H9 (cell line): ENCODE results near the gene GSE1. TPM values are rescaled to one million over a fixed set of nuclear protein-coding genes. Genes with fewer than 3 reads are reported as not detected.

ENCODE experiments used
- DNase-seq: peaks from one replicate; pipeline ENCODE4 v3.0.0-alpha.2; 2017
- H2AFZ ChIP-seq: one replicate; pipeline ENCODE4 v1.6.1; 2013; ENCODE audit warnings: mild to moderate bottlenecking, low read length, control low read depth, moderate library complexity
- H2AK5ac ChIP-seq: 2 replicates; pipeline ENCODE4 v1.6.1; 2013; ENCODE audit warnings: low read length, control low read depth, mixed read lengths; ENCODE audit not compliant: insufficient read length
- H2BK120ac ChIP-seq: one replicate; pipeline ENCODE4 v1.6.1; 2013; ENCODE audit warnings: low read depth, mild to moderate bottlenecking, low read length, control low read depth, inconsistent platforms; ENCODE audit not compliant: poor library complexity, severe bottlenecking
- H2BK12ac ChIP-seq: 2 replicates; pipeline ENCODE4 v1.6.1; 2013; ENCODE audit warnings: low read length, control low read depth, mixed read lengths, low read depth; ENCODE audit not compliant: insufficient read length
- H2BK15ac ChIP-seq: 2 replicates; pipeline ENCODE4 v1.6.1; 2013; ENCODE audit warnings: low read depth, low read length, control low read depth
- H2BK20ac ChIP-seq: one replicate; pipeline ENCODE4 v1.6.1; 2013; ENCODE audit warnings: low read depth, mild to moderate bottlenecking, low read length, control low read depth, inconsistent platforms; ENCODE audit not compliant: poor library complexity, severe bottlenecking
- H2BK5ac ChIP-seq: 2 replicates; pipeline ENCODE4 v1.6.1; 2013; ENCODE audit warnings: low read length, control low read depth, mixed read lengths; ENCODE audit not compliant: insufficient read length
- H3K14ac ChIP-seq: 2 replicates; pipeline ENCODE4 v1.6.1; 2013; ENCODE audit warnings: low read length, control low read depth; ENCODE audit not compliant: insufficient read depth
- H3K18ac ChIP-seq: 2 replicates; pipeline ENCODE4 v1.6.1; 2013; ENCODE audit warnings: low read depth, mild to moderate bottlenecking, mixed read lengths, low read length, control low read depth; ENCODE audit not compliant: insufficient read length
- H3K23ac ChIP-seq: 2 replicates; pipeline ENCODE4 v1.6.1; 2013; ENCODE audit warnings: low read length, control low read depth, mixed read lengths, low read depth; ENCODE audit not compliant: insufficient read length
- H3K23me2 ChIP-seq: 2 replicates; pipeline ENCODE4 v1.6.1; 2013; ENCODE audit warnings: low read depth, mild to moderate bottlenecking, mixed read lengths, low read length, control low read depth; ENCODE audit not compliant: insufficient read length, poor library complexity, severe bottlenecking
- H3K27ac ChIP-seq: 2 replicates; pipeline ENCODE4 v1.5.1; 2013; ENCODE audit warnings: low read length, control low read depth, mixed read lengths, low read depth; ENCODE audit not compliant: insufficient read length
- H3K27me3 ChIP-seq: 2 replicates; pipeline ENCODE4 v1.6.1; 2013; ENCODE audit warnings: low read length, control low read depth, inconsistent platforms; ENCODE audit not compliant: insufficient read depth
- H3K4ac ChIP-seq: 2 replicates; pipeline ENCODE4 v1.6.1; 2013; ENCODE audit warnings: low read depth, mild to moderate bottlenecking, control low read depth, inconsistent platforms, low read length, moderate library complexity
- H3K4me1 ChIP-seq: 2 replicates; pipeline ENCODE4 v1.6.1; 2013; ENCODE audit warnings: low read length, control low read depth, inconsistent platforms; ENCODE audit not compliant: insufficient read depth
- H3K4me2 ChIP-seq: 2 replicates; pipeline ENCODE4 v1.6.1; 2013; ENCODE audit warnings: low read length, control low read depth, mixed read lengths; ENCODE audit not compliant: insufficient read length, insufficient read depth
- H3K56ac ChIP-seq: 2 replicates; pipeline ENCODE4 v1.6.1; 2013; ENCODE audit warnings: low read depth, mild to moderate bottlenecking, mixed read lengths, low read length, control low read depth; ENCODE audit not compliant: insufficient read length
- H3K79me1 ChIP-seq: 2 replicates; pipeline ENCODE4 v1.6.1; 2013; ENCODE audit warnings: low read depth, mild to moderate bottlenecking, moderate library complexity, low read length, control low read depth, inconsistent platforms; ENCODE audit not compliant: insufficient read depth, poor library complexity, severe bottlenecking
- H3K79me2 ChIP-seq: 2 replicates; pipeline ENCODE4 v1.6.1; 2013; ENCODE audit warnings: low read length, control low read depth, inconsistent platforms; ENCODE audit not compliant: insufficient read depth
- H3K9ac ChIP-seq: 2 replicates; pipeline ENCODE4 v1.6.1; 2013; ENCODE audit warnings: low read length, control low read depth, mixed read lengths; ENCODE audit not compliant: insufficient read length; ENCODE audit errors: extremely low read depth
- H3K9me3 ChIP-seq: one replicate; pipeline ENCODE4 v1.6.1; 2013; ENCODE audit warnings: low read depth, low read length, inconsistent platforms; ENCODE audit not compliant: control insufficient read depth
- H3T11ph ChIP-seq: one replicate; pipeline ENCODE4 v1.6.1; 2013; ENCODE audit warnings: mild to moderate bottlenecking, low read length, control low read depth, inconsistent platforms
- H4K20me1 ChIP-seq: one replicate; pipeline ENCODE4 v1.6.1; 2013; ENCODE audit not compliant: control insufficient read depth, insufficient read length, insufficient read depth
- H4K5ac ChIP-seq: 2 replicates; pipeline ENCODE4 v1.6.1; 2013; ENCODE audit warnings: low read depth, mild to moderate bottlenecking, mixed read lengths, low read length, control low read depth; ENCODE audit not compliant: insufficient read length
- H4K8ac ChIP-seq: replicated peaks from 2 replicates; pipeline ENCODE4 v1.6.1; 2013; ENCODE audit warnings: low read length, control low read depth, mixed read lengths, low read depth; ENCODE audit not compliant: insufficient read length
- H4K91ac ChIP-seq: 2 replicates; pipeline ENCODE4 v1.6.1; 2013; ENCODE audit warnings: low read depth, mild to moderate bottlenecking, moderate library complexity, mixed read lengths, low read length, control low read depth; ENCODE audit not compliant: insufficient read length
- H3K27ac Mint-ChIP-seq, 3 experiments: 2 replicates in 2 of 3; 3 replicates in 1 of 3; pipeline ENCODE4 v1.8.0; 2020 to 2021; ENCODE audit warnings: mixed read lengths in 3 of 3, mild to moderate bottlenecking in 1 of 3, moderate library complexity in 1 of 3
- H3K27me3 Mint-ChIP-seq: 2 replicates; pipeline ENCODE4 v1.8.0; 2021; ENCODE audit warnings: low read depth, mild to moderate bottlenecking, moderate library complexity, mixed read lengths
- H3K36me3 Mint-ChIP-seq, 3 experiments: 2 replicates in 2 of 3; 3 replicates in 1 of 3; pipeline ENCODE4 v1.8.0; 2020 to 2021; ENCODE audit warnings: low read depth in 3 of 3, mixed read lengths in 3 of 3; ENCODE audit not compliant: insufficient read depth in 1 of 3
- H3K4me1 Mint-ChIP-seq, 2 experiments: 2 replicates each; pipeline ENCODE4 v1.8.0; 2020; ENCODE audit warnings: mixed read lengths in 2 of 2
- H3K4me3 Mint-ChIP-seq, 2 experiments: 2 replicates in 1 of 2; 3 replicates in 1 of 2; pipeline ENCODE4 v1.8.0; 2020 to 2021; ENCODE audit warnings: mild to moderate bottlenecking in 2 of 2, mixed read lengths in 2 of 2, moderate library complexity in 1 of 2
- H3K9me3 Mint-ChIP-seq, 2 experiments: 2 replicates in 1 of 2; 3 replicates in 1 of 2; pipeline ENCODE4 v1.8.0; 2020; ENCODE audit warnings: mild to moderate bottlenecking in 2 of 2, mixed read lengths in 2 of 2, moderate library complexity in 1 of 2
- CTCF ChIP-seq: fragments of 200-600 bp; sonication (generic); conservative IDR thresholded peaks from 3 replicates; pipeline ENCODE4 v1.8.0; 2021; ENCODE audit warnings: antibody characterized with exemption, mild to moderate bottlenecking
- WGBS: extraction: QIAGEN DNeasy Blood & Tissue Kit; methylation state at CpG from one replicate; pipeline ENCODE4 v1.1.7; 2013; ENCODE audit warnings: missing lambda C conversion rate, low lambda C conversion rate, mixed read lengths; ENCODE audit not compliant: insufficient read length; ENCODE audit errors: extremely low coverage; 5-methylcytosine and 5-hydroxymethylcytosine counted together
- total RNA-seq: library from RNA; stranded (reverse); gene quantifications from 2 replicates; pipeline ENCODE4 v1.2.1, GENCODE V29; 2021

The GSE1 gene
- total RNA-seq, 1 experiment from 2014 or later: 125 TPM

DNA sequence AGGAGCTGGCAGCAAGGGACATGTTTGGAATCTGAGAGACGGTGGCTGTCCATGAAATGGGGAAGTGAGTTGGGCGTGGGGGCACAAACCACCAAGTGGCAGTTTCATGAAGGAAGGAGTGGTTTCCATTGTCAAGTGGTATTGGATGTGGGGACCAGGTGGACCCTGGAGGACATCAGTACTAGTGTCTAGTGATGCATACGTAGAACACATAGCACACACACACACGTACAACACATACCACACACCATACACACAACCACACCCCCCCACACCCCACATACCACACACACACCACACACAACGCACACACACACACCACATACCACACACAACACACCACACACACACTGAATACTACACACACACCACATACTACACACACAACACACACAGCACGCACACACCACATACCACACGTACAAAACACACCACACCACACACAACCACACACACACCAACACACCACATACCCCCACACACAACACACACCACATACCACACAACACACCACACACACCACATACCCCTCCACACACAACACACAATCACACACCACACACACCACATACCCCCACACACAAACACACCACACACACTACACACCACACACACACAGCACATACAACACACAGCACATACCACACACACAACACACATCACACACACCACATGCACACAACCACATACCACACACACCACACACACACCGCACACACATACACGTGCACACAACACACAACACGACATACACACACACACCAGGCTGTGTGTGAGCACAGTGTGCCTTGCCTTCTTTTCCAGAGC is 41.1 kb upstream of the GSE1 start:
- Histone ChIP-seq H3K56ac (no peak overlapping the region), H3K9me3 (no peaks in the 10 kb centered on the region), H2BK15ac (no peak overlapping the region), H2AFZ (no peak overlapping the region), H2AK5ac (no peak overlapping the region), H3K79me1 (no peaks in the 10 kb centered on the region), H3K4me1 (peaks cover 5% of the 10 kb centered on the region; the same call in 1 of the 2 replicates), H4K20me1 (no peaks in the 10 kb centered on the region), H3K79me2 (peaks cover 7% of the 10 kb centered on the region; the same call in 1 of the 2 replicates), H3K23ac (no peak overlapping the region), H3K18ac (no peak overlapping the region), H3K4me2 (no peak overlapping the region), H3K27me3 (no peaks in the 10 kb centered on the region), H2BK5ac (no peak overlapping the region), H2BK12ac (no peak overlapping the region), H4K5ac (no peak overlapping the region), H3K4ac (no peak overlapping the region), H2BK20ac (no peak overlapping the region), H3K9ac (no peak overlapping the region), H4K91ac (no peak overlapping the region), H3T11ph (no peak overlapping the region), H4K8ac (no peak overlapping the region), H3K27ac (no peak overlapping the region), H3K23me2 (no peaks in the 10 kb centered on the region), H3K14ac (no peak overlapping the region), H2BK120ac (no peak overlapping the region)
- TF ChIP-seq CTCF: no peak
- peak overlapping the region in 1 of 2 experiments; percentile 30; a peak in 2 of 5 replicates for H3K4me3 Mint-ChIP-seq
- H3K27me3 Mint-ChIP-seq: peaks cover 3% of the 10 kb centered on the region
- H3K9me3 Mint-ChIP-seq: peaks cover 8 to 9% of the 10 kb centered on the region in 2 experiments; a peak in 4 of 5 replicates
- peaks cover 75 to 78% of the 10 kb centered on the region in 2 experiments for H3K4me1 Mint-ChIP-seq
- 100% methylated on average over 3 of the region's 10 CpGs for WGBS
- DNase-seq: no peak
- peaks cover 0 to 21% (median 4%) of the 10 kb centered on the region in 3 experiments; a peak in 5 of 7 replicates for H3K36me3 Mint-ChIP-seq
- H3K27ac Mint-ChIP-seq: peak overlapping the region in 1 of 3 experiments; percentile 85; a peak in 3 of 7 replicates
